ENCODE data around the gene DCLRE1B. TPM values are rescaled to one million over a fixed set of nuclear protein-coding genes. Genes with fewer than 3 reads are reported as not detected.
A peak's percentile ranks its signal among the peaks of the same experiment; 100 is the strongest.

DCLRE1B gene
- total and polyA plus RNA-seq, 9 of the 15 experiments (the other 6 are each of a cell fraction or from before 2014, with no cell fraction given): 10.6 to 28.8 (median 17.2) TPM

GRCh38 chr1:113929750-113930498, 24.8 kb downstream of the DCLRE1B start (continued):
- TF ChIP-seq TCF15 (CRISPR knock-in tag; IDR thresholded peaks at IDR 0.05): no peak
- 0 out of 2 replicates have a peak, but pooled peaks have one; percentile 8 for TF ChIP-seq ZNF41 (CRISPR knock-in tag; conservative IDR thresholded peaks at IDR 0.05)
- TF ChIP-seq CXXC5 (CRISPR knock-in tag; IDR thresholded peaks at IDR 0.05): peak; percentile 57
- no peak for TF ChIP-seq FOXJ3 (CRISPR knock-in tag; IDR thresholded peaks at IDR 0.05)
- no peak for TF ChIP-seq ATF3 (IDR thresholded peaks at IDR 0.05)
- no peak for TF ChIP-seq ATF3 (CRISPR knock-in tag; conservative IDR thresholded peaks at IDR 0.05)
- TF ChIP-seq MED1 (CRISPR knock-in tag; IDR thresholded peaks at IDR 0.05; ENCODE audit: borderline replicate concordance): no peak
- no peak for TF ChIP-seq MCM3 (IDR thresholded peaks at IDR 0.05)
- peak; percentile 39 for TF ChIP-seq ZNF740 (CRISPR knock-in tag; IDR thresholded peaks at IDR 0.05)
- no peak for TF ChIP-seq ZNF740 (tag; IDR thresholded peaks at IDR 0.05)
- TF ChIP-seq IRF2 (CRISPR knock-in tag; IDR thresholded peaks at IDR 0.05): no peak
- no peak for TF ChIP-seq ZBTB2 (IDR thresholded peaks at IDR 0.05)
- TF ChIP-seq CREB3L1 (IDR thresholded peaks at IDR 0.05; ENCODE audit: borderline replicate concordance, low read depth): peak; percentile 61; the same call in 1 of the 2 replicates
- no peak; the same call in none of the 2 replicates for TF ChIP-seq ZNF197 (CRISPR knock-in tag; IDR thresholded peaks at IDR 0.05; ENCODE audit: low read depth)
- TF ChIP-seq HINFP (tag; conservative IDR thresholded peaks at IDR 0.05; ENCODE audit: low read depth): no peak

Measured in K562 (cell line).